Pancreas (tissue), 10 donors: ENCODE results near the gene FXYD3. TPM values are rescaled to one million over a fixed set of nuclear protein-coding genes. Genes with fewer than 3 reads are reported as not detected.
"Not testable (repeated sequence)": the region's sequence is repeated elsewhere in the genome, so short reads cannot be mapped to it uniquely, and the experiment has no call there.

Experiments used
- ATAC-seq, 4 donors: fragments of 200-7000 bp; cut with Tn5 transposase; one replicate each; pipeline versions ENCODE4 v1.8.0 to v1.9.1; 2020; ENCODE audit warnings: mild to moderate bottlenecking in 4 of 4, moderate library complexity in 4 of 4
- DNase-seq, 6 donors: peaks; one replicate each; pipeline ENCODE4 v3.0.0-alpha.2; 2020
- FAIRE-seq: peaks from 2 replicates; lab custom pipeline; 2012; peaks lifted over from hg19 to GRCh38; lab: Jason Lieb, UNC
- H3K27ac ChIP-seq, 4 donors: fragments of 200-600 bp; sonication (generic); 1 replicate in 3 of 4; 2 replicates in 1 of 4; pipeline versions ENCODE4 v1.5.0 to v1.8.0; 2020
- H3K27me3 ChIP-seq, 4 donors: fragments of 200-600 bp; one replicate each; pipeline ENCODE4 v1.8.0; 2021
- H3K36me3 ChIP-seq, 3 donors: fragments of 200-600 bp; sonication (generic) in 1 of 3; one replicate each; pipeline versions ENCODE4 v1.5.0 to v1.8.0; 2020 to 2021
- H3K4me1 ChIP-seq, 3 donors: fragments of 200-600 bp; one replicate each; pipeline ENCODE4 v1.8.0; 2021
- H3K4me3 ChIP-seq, 4 donors: fragments of 200-600 bp; sonication (generic) in 2 of 4; one replicate each; pipeline versions ENCODE4 v1.5.0 to v1.8.0; 2020 to 2021
- H3K9me3 ChIP-seq, 4 donors: fragments of 200-600 bp; one replicate each; pipeline ENCODE4 v1.8.0; 2021
- WGBS, 2 donors: extraction: QIAGEN DNeasy Blood & Tissue Kit; methylation state at CpG; one replicate each; pipeline ENCODE4 v1.1.7; 2013; 5-methylcytosine and 5-hydroxymethylcytosine counted together
- intact Hi-C, 3 donors: fragments of 100-400 bp; cut with DNase I; formaldehyde crosslinking; loops; one replicate each; pipeline versions ENCODE4 v1.11.1 to v1.14.2; 2022
- polyA plus RNA-seq, 2 donors: library from polyadenylated mRNA; stranded (reverse); fragments of 200-250 nt; gene quantifications; one replicate each; pipeline ENCODE4 v1.2.3, GENCODE V29; 2013
- total RNA-seq, 6 donors: library from RNA; stranded (reverse); fragmentation: NEBNext Ultra II Directional in 4 of 6; extraction: Animal tissue kit (Norgen Biotek cat#: 25700) in 4 of 6; gene quantifications; one replicate each; pipeline versions ENCODE4 v1.2.1 to v1.2.4, GENCODE V29; 2021 to 2023
- TF ChIP-seq, protein P1 (sequence below), 4 donors: fragments of 200-600 bp; sonication (generic) in 3 of 4; IDR thresholded peaks; one replicate each; pipeline versions ENCODE4 v1.5.0 to v1.8.0; 2021; ENCODE audit warnings: antibody characterized with exemption in 4 of 4
- donor health status: healthy with polysubstance abuse.
- donor health status: DM: no; HTN: no; CAD: no; lungs with moderate emphysema.
- donor health status: DM: no; HTN: no; CAD: no.
- donor health status: control.
- donor health status: control.
- donor health status: Bipolar disorder and iron deficiency.
- donor health status: DM: yes; HTN: yes; CAD: no.
- donor health status: DM: no; HTN: no; CAD: no.
- donor health status: DM: no; HTN: no; CAD: no.
- donor health status: DM: yes; HTN: yes; CAD: no.

The FXYD3 gene
- total and polyA plus RNA-seq, 8 donors, result 12.2 to 59.1 (median 17.7) TPM

GRCh38 chr19:35146746-35147459 lies 31.3 kb downstream of the FXYD3 start:
- WGBS, 2 donors, result 76 to 85% methylated on average over 7 of the region's 7 CpGs
- peaks cover 0 to 6% (median 0%) of the 10 kb centered on the region in 3 donors for H3K4me1 ChIP-seq
- H3K27ac ChIP-seq, result no peak overlapping the region
- no peak overlapping the region for H3K4me3 ChIP-seq
- TF ChIP-seq, protein P1, sequence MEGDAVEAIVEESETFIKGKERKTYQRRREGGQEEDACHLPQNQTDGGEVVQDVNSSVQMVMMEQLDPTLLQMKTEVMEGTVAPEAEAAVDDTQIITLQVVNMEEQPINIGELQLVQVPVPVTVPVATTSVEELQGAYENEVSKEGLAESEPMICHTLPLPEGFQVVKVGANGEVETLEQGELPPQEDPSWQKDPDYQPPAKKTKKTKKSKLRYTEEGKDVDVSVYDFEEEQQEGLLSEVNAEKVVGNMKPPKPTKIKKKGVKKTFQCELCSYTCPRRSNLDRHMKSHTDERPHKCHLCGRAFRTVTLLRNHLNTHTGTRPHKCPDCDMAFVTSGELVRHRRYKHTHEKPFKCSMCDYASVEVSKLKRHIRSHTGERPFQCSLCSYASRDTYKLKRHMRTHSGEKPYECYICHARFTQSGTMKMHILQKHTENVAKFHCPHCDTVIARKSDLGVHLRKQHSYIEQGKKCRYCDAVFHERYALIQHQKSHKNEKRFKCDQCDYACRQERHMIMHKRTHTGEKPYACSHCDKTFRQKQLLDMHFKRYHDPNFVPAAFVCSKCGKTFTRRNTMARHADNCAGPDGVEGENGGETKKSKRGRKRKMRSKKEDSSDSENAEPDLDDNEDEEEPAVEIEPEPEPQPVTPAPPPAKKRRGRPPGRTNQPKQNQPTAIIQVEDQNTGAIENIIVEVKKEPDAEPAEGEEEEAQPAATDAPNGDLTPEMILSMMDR (IDR thresholded peaks at IDR 0.05), result no peak
- no peak for DNase-seq
- no peaks in the 10 kb centered on the region for H3K9me3 ChIP-seq
- intact Hi-C loops, result no loop called here
- no peak for ATAC-seq
- FAIRE-seq, result no peak
- H3K27me3 ChIP-seq, result no peaks in the 10 kb centered on the region
- no peaks in the 10 kb centered on the region for H3K36me3 ChIP-seq

GRCh38 chr19:35149463-35149862 lies 33.8 kb downstream of the FXYD3 start:
- DNase-seq (no peak), ATAC-seq (no peak), FAIRE-seq (no peak)
- no peaks in the 10 kb centered on the region for H3K9me3 ChIP-seq
- TF ChIP-seq, protein P1 (IDR thresholded peaks at IDR 0.05), result no peak
- H3K4me3 ChIP-seq, result no peak overlapping the region
- no peak overlapping the region for H3K27ac ChIP-seq
- H3K4me1 ChIP-seq, result no peaks in the 10 kb centered on the region
- peaks cover 0 to 6% (median 0%) of the 10 kb centered on the region in 4 donors for H3K27me3 ChIP-seq
- WGBS, 2 donors, result 84 to 91% methylated on average over 3 of the region's 3 CpGs
- H3K36me3 ChIP-seq, result no peaks in the 10 kb centered on the region
- intact Hi-C loops, result no loop called here

DNA sequence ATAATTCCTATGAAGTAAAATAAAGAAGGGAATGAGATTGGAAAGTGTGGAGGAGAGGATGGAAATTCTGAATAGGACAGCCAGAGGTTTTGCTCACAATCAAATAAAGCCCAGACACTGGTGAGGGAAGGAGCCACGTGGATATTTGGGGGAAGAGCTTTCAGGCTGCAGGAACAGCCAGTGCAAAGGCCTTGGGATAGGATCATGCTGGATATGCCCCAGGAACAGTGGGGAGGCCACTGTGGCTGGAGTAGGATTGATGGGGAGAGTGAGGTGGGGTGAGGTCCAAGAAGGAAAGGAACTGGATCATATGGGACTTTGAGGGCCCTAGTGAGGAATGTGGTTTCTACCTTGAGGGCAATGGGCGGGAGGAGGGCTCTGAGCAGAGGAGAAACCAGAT lies 34.8 kb downstream of the FXYD3 start:
- 56% methylated on average over 2 of the region's 2 CpGs for WGBS, 2 donors
- Histone ChIP-seq H3K27me3 (peaks cover 0 to 11% (median 0%) of the 10 kb centered on the region in 4 donors), H3K9me3 (no peaks in the 10 kb centered on the region), H3K4me1 (no peaks in the 10 kb centered on the region), H3K4me3 (no peak overlapping the region), H3K27ac (no peak overlapping the region), H3K36me3 (no peaks in the 10 kb centered on the region)
- no peak for DNase-seq
- no peak for FAIRE-seq
- TF ChIP-seq, protein P1 (IDR thresholded peaks at IDR 0.05), result no peak
- no peak for ATAC-seq
- intact Hi-C loops, result loop anchor here in 1 of 3 donors (5.0 kb wide), 1 partner anchor 117 kb away; the partner anchor contains the start of gene USF2

DNA sequence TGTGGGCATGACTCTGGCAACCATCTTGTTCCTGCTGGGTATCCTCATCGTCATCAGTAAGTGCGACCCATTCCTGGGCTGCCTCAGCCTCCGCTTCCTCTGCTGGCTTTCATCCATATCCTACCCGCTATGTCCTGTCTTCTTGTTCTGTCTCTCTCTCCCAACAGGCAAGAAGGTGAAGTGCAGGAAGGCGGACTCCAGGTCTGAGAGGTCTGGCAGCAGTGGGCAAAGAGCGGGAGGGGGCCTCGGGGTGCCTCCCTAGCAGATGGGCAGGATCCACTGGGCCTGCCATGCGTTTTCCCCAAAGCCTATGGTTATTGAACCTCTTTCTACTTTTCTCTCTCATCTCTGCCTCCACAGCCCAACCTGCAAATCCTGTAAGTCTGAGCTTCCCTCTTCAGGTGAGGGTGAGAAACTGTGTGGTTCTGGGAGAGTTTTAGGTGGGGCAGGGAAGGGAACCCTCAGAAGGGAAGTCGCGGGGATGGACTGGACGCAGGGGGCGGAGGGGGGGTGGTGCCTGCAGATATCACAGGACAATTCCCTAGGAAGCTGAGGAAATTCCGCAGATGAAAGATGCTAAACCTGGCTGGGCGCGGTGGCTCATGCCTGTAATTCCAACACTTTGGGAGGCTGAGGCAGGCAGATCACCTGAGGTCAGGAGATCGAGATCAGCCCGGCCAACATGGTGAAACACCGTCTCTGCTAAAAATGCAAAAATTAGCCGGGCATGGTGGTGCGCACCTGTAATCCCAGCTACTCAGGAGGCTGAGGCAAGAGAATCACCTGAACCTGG lies 35.8 kb downstream of the FXYD3 start:
- 74 to 78% methylated on average over 20 of the region's 20 CpGs for WGBS, 2 donors
- ATAC-seq, result no peak

DNA sequence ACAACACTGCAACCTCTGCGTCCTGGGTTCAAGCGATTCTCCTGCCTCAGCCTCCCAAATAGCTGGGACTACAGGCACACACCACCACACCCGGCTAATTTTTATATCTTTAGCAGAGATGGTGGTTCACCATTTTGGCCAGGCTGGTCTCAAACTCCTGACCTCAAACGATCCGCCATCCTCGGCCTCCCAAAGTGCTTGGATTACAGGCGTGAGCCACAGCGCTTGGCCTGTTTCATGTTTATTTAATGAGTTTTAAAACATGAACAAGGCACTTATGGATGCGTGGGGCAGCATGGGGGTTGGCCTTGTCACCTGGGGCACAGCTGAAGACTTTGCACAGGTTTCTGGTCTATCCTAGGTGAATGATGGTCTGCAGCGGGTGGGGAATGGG lies 37.5 kb downstream of the FXYD3 start:
- not testable (repeated sequence) for H3K4me1 ChIP-seq, H3K9me3 ChIP-seq, H3K36me3 ChIP-seq, H3K4me3 ChIP-seq, ATAC-seq, DNase-seq, H3K27ac ChIP-seq, FAIRE-seq
- peaks cover 0 to 11% (median 0%) of the 10 kb centered on the region in 4 donors for H3K27me3 ChIP-seq
- intact Hi-C loops, result loop anchor here in 1 of 3 donors (5.0 kb wide), 1 partner anchor 114 kb away; the partner anchor contains the start of gene USF2
- 52 to 54% methylated on average over 10 of the region's 10 CpGs for WGBS, 2 donors

More for the DNA sequence above, 35.8 kb downstream of the FXYD3 start:
- intact Hi-C loops, result loop anchor here in 1 of 3 donors (5.0 kb wide), 1 partner anchor 116 kb away; the partner anchor contains the start of gene USF2
- DNase-seq (no peak), FAIRE-seq (no peak)
- TF ChIP-seq, protein P1 (IDR thresholded peaks at IDR 0.05), result no peak
- no peaks in the 10 kb centered on the region for H3K9me3 ChIP-seq
- H3K36me3 ChIP-seq, result no peaks in the 10 kb centered on the region
- H3K27ac ChIP-seq, result no peak overlapping the region
- H3K4me1 ChIP-seq, result no peaks in the 10 kb centered on the region
- H3K4me3 ChIP-seq, result no peak overlapping the region
- peaks cover 0 to 11% (median 0%) of the 10 kb centered on the region in 4 donors for H3K27me3 ChIP-seq
